GM21367 (cell line): Measurements from ENCODE around the gene DPH5.
"Not testable (repeated sequence)": the region's sequence is repeated elsewhere in the genome, so short reads cannot be mapped to it uniquely, and the experiment has no call there.

Experiments used
- ATAC-seq: cut with Tn5 transposase; IDR thresholded peaks from one replicate; pipeline ENCODE4 v1.9.1; 2021; ENCODE audit not compliant: unreplicated experiment

The DPH5 gene

DNA sequence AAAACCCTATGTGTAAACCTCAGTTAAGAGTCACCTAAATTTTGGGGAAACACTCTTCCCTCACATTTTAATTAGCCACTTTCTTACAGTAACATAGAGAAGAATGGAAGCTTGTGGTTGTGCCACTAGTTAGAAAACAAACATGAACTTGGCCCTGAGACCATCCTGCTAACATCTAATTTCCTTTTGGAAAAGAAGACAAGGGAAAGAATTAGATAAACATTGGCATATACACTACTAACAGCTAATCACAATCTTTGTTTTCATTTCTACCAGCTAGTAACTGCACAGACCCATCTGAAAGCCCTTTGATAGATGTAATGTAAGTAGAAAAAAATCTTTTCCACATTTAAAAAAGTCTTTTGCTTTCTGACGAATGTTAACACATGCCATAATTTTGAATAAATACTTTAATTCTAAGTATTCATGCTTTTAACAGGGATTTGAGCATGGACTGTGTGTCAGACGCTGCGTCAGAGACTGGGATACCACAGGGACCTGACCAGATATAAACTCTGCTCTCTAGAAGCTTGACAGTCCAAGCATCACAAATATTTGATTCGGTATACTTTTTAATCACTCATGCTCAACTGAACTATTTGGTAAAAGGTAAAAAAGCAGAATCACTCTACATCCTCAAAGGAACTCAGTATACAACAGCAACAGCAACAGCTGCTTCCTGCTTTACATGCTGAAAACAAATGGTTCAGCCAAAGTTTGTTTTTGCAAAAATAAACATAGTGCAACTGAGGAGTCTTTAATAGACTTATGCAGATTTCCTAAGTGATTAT is 30.2 kb downstream of the DPH5 start:
- ATAC-seq = no peak

DNA sequence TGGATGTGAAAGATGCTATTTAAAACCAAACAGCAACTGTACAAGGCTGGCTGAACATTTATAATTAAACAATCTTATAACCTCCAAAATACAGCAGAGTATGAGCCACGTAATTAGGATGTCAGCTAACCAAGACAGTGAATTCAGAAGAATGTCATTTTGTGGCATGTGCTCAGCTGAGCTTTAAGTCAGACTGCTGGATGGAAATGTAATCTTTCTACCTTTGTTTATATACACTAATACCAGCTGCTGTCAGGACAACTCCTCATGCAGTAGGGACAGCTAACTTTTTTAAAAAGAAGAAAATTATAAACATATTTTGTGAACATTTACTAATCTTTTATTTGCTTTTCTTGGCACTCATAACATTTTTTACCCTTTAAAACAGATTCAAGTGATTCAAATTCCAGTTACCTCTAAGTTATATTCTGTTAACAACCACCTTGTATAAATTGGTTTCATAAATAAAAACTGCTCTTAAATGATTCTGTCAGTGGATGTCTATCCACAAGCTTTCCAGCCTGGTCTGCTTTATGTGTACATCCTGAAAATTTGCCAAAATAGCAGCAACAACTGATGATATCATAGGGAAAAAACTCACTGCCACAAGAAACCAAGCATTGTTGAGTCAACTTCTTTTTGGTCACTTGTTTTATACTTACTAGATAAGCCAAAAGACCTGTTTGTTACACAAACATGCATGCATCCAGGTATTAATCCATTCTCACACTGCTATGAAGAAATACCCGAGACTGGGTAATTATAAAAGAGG is 36.1 kb downstream of the DPH5 start:
- ATAC-seq = no peak

GRCh38 chr1:100988121-100988520 is 37.5 kb downstream of the DPH5 start:
- ATAC-seq = no peak

DNA sequence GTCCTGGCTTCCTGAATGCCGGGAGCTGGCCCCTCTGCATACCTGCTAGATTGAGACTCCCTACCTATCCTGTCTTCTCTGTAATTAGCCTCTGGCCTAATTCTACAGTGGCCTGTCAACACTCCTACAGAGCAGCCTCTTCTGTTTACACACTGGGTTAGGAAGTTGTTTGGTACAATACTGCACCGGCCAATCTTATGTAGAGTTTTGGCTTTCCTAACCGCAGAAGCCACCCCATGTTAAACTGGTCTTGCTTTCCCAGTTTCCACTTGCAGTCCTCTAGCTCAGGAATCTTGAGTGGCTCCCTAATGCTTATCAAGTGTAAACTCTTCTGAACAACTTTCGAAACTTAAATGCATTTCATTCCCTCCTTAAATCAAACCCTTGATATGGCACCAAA is 42.8 kb downstream of the DPH5 start:
- ATAC-seq = no peak

DNA sequence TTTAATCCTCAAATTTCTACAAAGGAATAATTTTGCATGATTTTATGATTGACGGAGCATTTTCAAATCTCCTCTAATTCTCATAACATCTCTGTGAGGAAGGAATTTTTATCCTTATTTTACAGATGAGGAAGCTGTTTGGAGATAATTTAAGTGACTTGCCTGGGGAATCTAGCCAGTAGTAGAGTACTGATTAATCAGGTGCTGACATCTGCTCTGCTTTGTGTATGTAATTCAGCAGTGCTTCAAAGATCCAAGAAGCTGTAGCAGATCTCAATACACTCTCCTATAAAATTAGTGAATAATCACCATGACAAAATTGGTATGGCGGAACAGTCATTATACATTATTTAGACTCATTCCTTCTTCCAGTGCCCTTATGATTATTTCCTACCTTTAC is 46.0 kb downstream of the DPH5 start:
- ATAC-seq = no peak

DNA sequence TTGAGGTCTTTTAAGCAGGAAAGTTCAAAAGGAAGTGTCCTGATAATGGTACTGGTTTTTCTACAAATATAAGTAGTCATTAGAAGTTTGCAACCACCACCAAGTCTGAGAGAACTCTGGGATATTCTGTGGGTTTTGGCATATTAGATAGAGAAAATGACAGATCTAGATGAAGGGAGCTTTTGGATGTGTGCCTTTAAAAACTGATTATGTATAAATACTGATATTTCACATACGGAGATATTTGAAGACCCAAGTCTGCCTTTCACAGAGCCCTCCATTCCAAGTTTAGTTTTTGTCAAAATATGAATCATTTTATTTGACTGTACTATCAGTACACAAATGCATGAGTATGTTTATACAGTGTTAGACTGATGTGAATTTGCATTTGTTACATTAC is 48.6 kb downstream of the DPH5 start:
- ATAC-seq = no peak

DNA sequence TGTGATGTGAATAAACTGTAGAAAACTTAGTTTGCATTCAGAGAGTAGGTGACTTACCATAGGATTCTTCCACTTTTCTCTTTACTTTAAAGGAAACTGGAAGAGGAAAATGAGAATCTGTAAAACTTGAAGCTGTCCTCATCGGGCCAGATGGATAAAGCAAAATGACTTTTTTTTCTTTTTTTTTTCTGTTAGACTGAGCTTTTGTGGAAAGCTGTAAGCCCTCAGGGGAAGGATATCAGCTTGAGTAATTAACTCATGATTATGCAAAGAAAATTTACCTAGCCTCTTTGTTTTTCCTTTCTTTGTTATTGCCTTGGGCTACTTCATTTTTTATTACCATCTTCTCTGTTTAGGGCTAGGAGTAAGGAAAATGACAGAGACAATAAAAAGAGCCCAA is 53.4 kb downstream of the DPH5 start:
- no peak for ATAC-seq

- no peak for ATAC-seq
Observed at GRCh38 chr1:100971021-100971420, 54.6 kb downstream of the DPH5 start.

DNA sequence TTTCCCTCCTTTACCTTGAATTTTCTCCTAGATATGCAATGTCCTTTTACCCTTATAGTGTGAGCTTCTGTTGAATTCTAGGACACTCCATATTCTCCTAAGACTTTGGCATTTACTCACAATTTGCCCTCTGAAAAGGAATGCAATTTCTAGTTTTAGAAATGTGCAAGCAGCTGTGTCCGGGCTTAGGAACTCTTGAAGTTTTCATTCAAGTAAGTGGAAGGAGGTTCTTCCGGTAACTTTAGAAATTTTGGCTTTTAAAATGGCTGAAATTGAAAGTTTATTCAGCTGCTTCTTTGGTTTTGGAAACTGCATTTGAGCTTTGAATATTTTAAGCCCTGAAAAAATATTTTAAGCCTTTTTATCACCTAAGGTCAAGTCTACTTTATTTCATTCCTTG is 56.3 kb downstream of the DPH5 start:
- ATAC-seq = no peak

- ATAC-seq = no peak
Observed at GRCh38 chr1:100968621-100969020, 57.0 kb downstream of the DPH5 start.

DNA sequence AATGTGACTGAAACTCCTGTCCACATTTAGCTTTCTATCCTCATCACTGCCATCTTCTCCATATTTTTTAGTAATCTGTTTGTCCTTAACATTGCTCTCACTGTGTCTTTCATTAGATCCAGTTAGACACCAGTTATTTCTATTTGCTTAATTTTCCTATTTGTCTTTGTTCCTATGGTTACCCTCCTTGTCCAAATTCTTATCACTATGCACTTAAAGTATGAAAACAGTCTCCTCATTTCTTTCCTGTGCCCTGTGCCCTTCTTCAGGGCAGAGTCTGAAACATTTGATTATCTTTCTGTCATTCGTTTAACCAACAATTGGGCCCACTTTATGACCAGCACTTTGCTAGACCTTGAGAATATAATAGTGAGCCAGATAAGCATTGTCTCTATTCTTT is 65.5 kb downstream of the DPH5 start:
- ATAC-seq = no peak

DNA sequence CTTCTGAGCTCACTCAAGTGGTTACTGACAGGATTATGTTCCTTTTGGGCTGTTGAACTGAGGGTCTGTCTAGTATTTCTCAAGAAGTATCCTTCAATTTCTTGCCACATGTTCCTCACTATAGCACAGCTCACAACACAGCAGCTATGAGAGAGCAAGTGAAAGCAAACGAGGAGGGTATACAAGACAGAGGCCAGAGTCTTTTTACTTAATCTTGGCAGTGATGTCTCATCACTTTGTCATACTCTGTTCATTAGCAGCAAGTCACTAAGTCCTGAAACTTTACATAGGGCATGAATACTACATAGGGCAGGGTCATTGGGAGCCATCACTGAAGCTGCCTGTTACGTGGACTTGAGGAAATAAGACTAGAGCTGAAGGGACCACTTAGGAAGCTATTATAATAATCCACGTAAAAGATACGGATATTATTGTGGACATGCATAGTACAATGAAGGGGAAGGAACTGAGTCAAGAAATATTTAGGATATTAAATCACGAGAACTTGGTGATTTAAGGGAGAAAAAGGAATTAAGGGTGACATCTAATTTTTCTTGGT is 66.0 kb downstream of the DPH5 start:
- no peak for ATAC-seq

DNA sequence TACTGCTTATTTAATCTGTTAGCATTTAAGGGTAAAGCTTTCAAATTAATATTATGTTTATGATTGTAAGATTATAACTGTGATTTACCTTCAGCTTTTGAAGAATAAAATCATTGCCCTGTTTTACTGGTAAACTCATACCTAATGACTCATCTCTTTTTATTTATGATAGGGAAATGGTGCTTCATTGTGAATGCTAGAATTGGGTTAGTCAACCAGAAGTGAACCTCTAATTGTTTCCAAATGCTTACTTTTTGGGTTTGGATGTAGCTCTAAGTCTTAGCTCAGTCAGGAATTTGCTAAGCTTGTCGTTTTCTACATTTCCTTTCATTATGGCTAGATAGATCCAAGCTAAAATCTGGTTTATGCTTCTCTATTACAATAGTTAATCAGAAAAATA is 70.3 kb downstream of the DPH5 start:
- ATAC-seq = no peak

DNA sequence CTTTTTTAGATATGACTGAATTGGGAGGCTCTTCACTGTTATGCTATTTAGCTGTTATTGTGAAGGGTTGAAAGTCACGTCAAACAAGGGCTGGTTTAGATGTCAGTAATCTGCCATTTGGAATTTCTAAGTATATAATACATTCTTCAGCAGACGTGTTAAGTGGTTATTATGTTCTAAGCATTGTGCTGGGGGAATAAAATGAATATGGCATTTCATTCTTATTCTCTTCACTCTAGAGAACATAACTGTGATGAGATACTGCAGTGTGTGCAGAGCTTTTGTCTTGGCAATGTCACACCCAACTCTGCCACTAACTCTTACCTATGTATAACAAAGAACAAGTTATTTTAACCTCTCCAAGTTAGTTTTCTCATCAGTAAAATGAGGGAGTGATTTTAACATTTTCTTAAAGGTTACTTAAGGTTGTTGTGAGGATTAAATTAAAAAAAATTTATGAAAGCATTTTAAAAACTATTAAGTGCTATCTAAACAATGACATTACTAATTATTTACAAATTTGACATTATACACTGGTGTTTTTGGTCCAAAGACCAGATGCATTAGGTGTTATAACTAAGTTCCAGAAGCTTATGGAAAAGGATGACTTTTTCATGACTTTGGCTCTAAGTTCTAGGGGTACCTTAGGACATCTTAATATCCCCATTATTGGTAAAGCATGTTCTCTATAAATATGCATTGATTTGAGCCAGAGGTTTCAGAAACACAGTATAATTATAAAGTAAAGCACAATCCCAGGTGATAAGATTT is 71.4 kb downstream of the DPH5 start:
- no peak for ATAC-seq

DNA sequence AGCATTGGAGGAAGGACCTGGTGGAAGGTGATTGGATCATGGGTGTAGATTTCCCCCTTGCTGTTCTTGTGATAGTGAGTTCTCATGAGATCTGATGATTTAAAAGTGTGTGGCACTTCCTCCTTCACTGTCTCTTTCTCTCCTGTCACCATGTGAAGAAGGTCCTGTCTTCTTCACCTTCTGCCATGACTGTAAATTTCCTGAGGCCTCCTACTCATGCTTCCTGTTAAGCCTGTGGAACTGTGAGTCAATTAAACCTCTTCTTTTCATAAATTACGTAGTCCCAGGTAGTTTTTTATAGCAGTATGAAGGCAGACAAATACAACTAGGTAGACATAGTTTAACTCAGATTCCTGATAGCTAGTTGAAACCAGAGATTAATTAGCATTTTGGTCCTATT is 72.6 kb downstream of the DPH5 start:
- not testable (repeated sequence) for ATAC-seq

GRCh38 chr1:100952104-100952745 is 73.4 kb downstream of the DPH5 start:
- ATAC-seq = no peak

DNA sequence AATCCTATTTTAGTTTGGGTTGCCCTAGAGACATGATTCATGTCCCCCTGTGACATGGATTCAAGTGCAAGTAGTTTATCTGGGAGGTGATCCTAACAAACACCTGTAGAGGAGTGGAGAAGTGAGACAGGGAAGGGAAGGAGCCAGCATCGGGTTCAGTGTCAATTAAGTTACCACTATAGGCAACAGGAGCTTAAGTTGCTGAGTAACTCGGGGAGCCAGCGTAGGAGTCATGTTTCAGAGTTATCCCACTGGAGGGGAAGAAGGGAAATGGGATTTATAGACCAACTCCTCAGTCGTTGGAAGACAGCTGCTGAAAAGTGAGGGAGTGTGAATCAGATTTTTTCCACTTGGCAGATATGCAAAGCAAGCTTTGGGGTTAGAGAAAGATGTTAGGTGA is 74.8 kb downstream of the DPH5 start:
- ATAC-seq = no peak

GRCh38 chr1:100950337-100950736 is 75.2 kb downstream of the DPH5 start:
- no peak for ATAC-seq

- peak; percentile 88 for ATAC-seq
Observed at GRCh38 chr1:100949515-100950158, 75.9 kb downstream of the DPH5 start.

GRCh38 chr1:100948721-100949405 is 76.7 kb downstream of the DPH5 start:
- not testable (repeated sequence) for ATAC-seq
